Measurements from ENCODE around the gene PCBD2.

PCBD2 gene

GRCh38 chr5:135011355-135012032, 106.6 kb downstream of the PCBD2 start:
- H3K4me3 ChIP-seq (ENCODE audit: low read depth, low read length): no peak overlapping the region
- DNase-seq (ENCODE audit: low read depth): no peak
- TF ChIP-seq, protein P1, sequence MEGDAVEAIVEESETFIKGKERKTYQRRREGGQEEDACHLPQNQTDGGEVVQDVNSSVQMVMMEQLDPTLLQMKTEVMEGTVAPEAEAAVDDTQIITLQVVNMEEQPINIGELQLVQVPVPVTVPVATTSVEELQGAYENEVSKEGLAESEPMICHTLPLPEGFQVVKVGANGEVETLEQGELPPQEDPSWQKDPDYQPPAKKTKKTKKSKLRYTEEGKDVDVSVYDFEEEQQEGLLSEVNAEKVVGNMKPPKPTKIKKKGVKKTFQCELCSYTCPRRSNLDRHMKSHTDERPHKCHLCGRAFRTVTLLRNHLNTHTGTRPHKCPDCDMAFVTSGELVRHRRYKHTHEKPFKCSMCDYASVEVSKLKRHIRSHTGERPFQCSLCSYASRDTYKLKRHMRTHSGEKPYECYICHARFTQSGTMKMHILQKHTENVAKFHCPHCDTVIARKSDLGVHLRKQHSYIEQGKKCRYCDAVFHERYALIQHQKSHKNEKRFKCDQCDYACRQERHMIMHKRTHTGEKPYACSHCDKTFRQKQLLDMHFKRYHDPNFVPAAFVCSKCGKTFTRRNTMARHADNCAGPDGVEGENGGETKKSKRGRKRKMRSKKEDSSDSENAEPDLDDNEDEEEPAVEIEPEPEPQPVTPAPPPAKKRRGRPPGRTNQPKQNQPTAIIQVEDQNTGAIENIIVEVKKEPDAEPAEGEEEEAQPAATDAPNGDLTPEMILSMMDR (IDR thresholded peaks at IDR 0.05; ENCODE audit: low read depth, low read length, missing control alignments): no peak

DNA sequence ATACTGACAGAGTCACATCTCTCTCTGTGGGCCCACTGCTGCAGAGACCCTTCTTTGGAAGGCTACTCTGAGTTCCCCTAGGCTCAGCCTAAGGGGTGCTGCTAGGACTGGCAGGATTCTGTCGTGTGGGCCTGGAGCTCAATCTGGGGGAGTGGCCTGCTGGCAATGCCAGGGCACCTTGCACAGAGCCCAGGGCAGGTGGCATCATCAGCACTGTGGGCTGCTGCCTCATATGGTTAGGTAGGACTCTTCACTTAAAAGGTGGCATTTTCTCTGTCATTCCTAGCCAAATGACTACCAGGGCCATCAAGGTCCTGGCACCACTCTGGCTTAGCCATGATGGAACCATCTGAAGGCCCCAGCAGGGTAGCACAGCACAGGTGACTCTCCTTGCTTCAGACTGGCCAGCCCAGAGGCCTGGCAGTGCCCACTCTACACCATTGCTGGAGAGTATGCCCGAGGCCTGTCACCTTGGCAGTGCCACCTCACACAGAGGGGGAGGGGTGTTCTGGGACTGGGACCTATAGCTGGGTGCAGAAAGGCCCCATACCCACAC, 107.2 kb downstream of the PCBD2 start:
- no peak for DNase-seq (ENCODE audit: low read depth)
- no peak overlapping the region for H3K4me3 ChIP-seq (ENCODE audit: low read depth, low read length)
- TF ChIP-seq, protein P1 (IDR thresholded peaks at IDR 0.05; ENCODE audit: low read depth, low read length, missing control alignments): no peak
